HepG2 (cell line): ENCODE results near the gene HES7. TPM values are rescaled to one million over a fixed set of nuclear protein-coding genes. Genes with fewer than 3 reads are reported as not detected.

Experiments
- EED ChIP-seq: sonication (generic); formaldehyde crosslinking; IDR thresholded peaks from 2 replicates; pipeline ENCODE4 v1.5.0; 2020; ENCODE audit warnings: mild to moderate bottlenecking, missing genetic modification reagents
- HOXA5 ChIP-seq: sonication (generic); formaldehyde crosslinking; IDR thresholded peaks from 2 replicates; pipeline ENCODE4 v1.4.0; 2020; ENCODE audit warnings: missing genetic modification reagents
- HOXA7 ChIP-seq: sonication (generic); formaldehyde crosslinking; IDR thresholded peaks from 2 replicates; pipeline ENCODE4 v1.8.1; 2022; ENCODE audit warnings: mild to moderate bottlenecking, missing genetic modification reagents, moderate library complexity
- KLF12 ChIP-seq: sonication (generic); formaldehyde crosslinking; IDR thresholded peaks from 2 replicates; pipeline ENCODE4 v1.4.0; 2020; ENCODE audit warnings: missing genetic modification reagents, borderline replicate concordance
- NCOA2 ChIP-seq: sonication (generic); formaldehyde crosslinking; IDR thresholded peaks from 2 replicates; pipeline ENCODE4 v1.8.0; 2022; ENCODE audit warnings: inconsistent platforms
- NFIC ChIP-seq: IDR thresholded peaks from 2 replicates; pipeline ENCODE4 v1.6.1; 2012; ENCODE audit warnings: mild to moderate bottlenecking, low read length, inconsistent platforms
- STAT5B ChIP-seq: sonication (generic); formaldehyde crosslinking; IDR thresholded peaks from 2 replicates; pipeline ENCODE4 v1.4.0; 2020; ENCODE audit warnings: missing genetic modification reagents
- TP53 ChIP-seq: sonication (generic); formaldehyde crosslinking; conservative IDR thresholded peaks from 2 replicates; pipeline ENCODE4 v1.4.0; 2020; ENCODE audit warnings: missing genetic modification reagents
- ZNF20 ChIP-seq: sonication (generic); formaldehyde crosslinking; IDR thresholded peaks from 2 replicates; pipeline ENCODE4 v1.4.0; 2020; ENCODE audit warnings: mild to moderate bottlenecking, moderate library complexity, missing genetic modification reagents
- ZNF350 ChIP-seq: sonication (generic); formaldehyde crosslinking; IDR thresholded peaks from 2 replicates; pipeline ENCODE4 v1.4.0; 2020; ENCODE audit warnings: mild to moderate bottlenecking, low read depth, missing genetic modification reagents, borderline replicate concordance
- ZNF550 ChIP-seq: sonication (generic); formaldehyde crosslinking; IDR thresholded peaks from 2 replicates; pipeline ENCODE4 v1.4.0; 2020; ENCODE audit warnings: mild to moderate bottlenecking, missing genetic modification reagents, borderline replicate concordance
- polyA plus RNA-seq, 8 experiments: library from polyadenylated mRNA; depleted of rRNA in 3 of 8; stranded (reverse) in 7 of 8; unstranded in 1 of 8; fragments of >200 nt; fragmentation: Illumina TruSeq in 4 of 8; extraction: Trizol in 4 of 8; gene quantifications; 2 replicates each; pipeline versions ENCODE4 v1.2.1 to v1.2.3, GENCODE V29; 2011 to 2016; ENCODE audit warnings: low read depth in 4 of 8, missing spikeins in 1 of 8, mixed read lengths in 1 of 8; ENCODE audit not compliant: insufficient read depth in 1 of 8
- total RNA-seq, 5 experiments: library from RNA; depleted of rRNA; stranded (reverse); fragments of >200 nt; fragmentation: Illumina TruSeq; extraction: Trizol; gene quantifications; 2 replicates each; pipeline ENCODE4 v1.2.3, GENCODE V29; 2016; ENCODE audit warnings: low read depth in 1 of 5
- TF ChIP-seq, protein P1 (sequence below): sonication (generic); formaldehyde crosslinking; IDR thresholded peaks from 2 replicates; pipeline ENCODE4 v1.5.1; 2020; ENCODE audit warnings: mild to moderate bottlenecking, moderate library complexity, missing genetic modification reagents
- TF ChIP-seq, protein P2 (sequence below): sonication (generic); formaldehyde crosslinking; IDR thresholded peaks from 2 replicates; pipeline ENCODE4 v1.5.1; 2020; ENCODE audit warnings: mild to moderate bottlenecking, missing genetic modification reagents, moderate library complexity
- TF ChIP-seq, protein P3 (sequence below): sonication (generic); formaldehyde crosslinking; IDR thresholded peaks from 2 replicates; pipeline ENCODE4 v1.4.0; 2020; ENCODE audit warnings: mild to moderate bottlenecking, missing genetic modification reagents
- TF ChIP-seq, protein P4 (sequence below): IDR thresholded peaks from 2 replicates; pipeline ENCODE4 v1.6.1; 2016; ENCODE audit warnings: low read depth, missing genetic modification reagents, missing compliant biosample characterization
- TF ChIP-seq, protein P5 (sequence below): sonication (generic); formaldehyde crosslinking; conservative IDR thresholded peaks from 2 replicates; pipeline ENCODE4 v1.8.1; 2023; ENCODE audit warnings: missing genetic modification reagents

HES7 gene
- total and polyA plus RNA-seq, 2 of the 13 experiments (the other 11 are each of a cell fraction or from before 2014, with no cell fraction given) = not detected

DNA sequence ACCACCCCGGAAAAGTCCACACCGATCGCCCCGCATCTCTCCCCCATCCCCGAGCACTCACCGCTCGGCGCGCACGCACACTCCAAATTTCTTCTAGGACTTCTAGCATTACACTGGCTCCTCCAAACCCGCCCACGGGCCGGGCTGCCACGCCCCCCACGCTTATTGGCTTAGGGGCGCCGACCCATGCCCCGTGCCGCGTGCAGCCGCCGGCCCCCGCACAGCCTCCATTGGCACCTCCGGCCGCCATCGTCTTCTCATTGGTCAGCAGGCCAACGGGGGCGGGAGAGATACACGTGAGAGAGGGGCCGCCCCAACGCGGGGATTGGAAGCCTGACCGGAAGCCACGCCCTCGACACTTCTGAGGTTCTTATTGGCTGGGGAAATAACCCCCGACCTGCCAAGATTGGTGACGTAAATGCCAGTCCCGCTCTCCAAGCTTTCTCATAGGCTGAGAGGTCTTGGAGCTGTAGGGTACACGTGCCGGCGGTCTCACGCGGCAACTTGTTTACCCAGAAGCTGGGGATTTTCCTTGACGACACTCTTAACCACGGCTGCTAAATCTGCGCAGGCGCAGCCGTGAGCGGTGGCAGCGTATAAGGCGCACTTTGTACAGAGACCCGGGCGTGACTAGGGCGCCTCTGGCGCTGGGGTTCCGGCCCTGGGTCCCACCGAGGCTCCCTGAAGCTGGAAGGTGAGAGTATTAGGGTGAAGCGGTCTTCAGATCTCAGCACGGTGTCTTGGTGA is 32.5 kb upstream of the HES7 start (continued):
- TF ChIP-seq, protein P1, sequence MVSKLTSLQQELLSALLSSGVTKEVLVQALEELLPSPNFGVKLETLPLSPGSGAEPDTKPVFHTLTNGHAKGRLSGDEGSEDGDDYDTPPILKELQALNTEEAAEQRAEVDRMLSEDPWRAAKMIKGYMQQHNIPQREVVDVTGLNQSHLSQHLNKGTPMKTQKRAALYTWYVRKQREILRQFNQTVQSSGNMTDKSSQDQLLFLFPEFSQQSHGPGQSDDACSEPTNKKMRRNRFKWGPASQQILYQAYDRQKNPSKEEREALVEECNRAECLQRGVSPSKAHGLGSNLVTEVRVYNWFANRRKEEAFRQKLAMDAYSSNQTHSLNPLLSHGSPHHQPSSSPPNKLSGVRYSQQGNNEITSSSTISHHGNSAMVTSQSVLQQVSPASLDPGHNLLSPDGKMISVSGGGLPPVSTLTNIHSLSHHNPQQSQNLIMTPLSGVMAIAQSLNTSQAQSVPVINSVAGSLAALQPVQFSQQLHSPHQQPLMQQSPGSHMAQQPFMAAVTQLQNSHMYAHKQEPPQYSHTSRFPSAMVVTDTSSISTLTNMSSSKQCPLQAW (CRISPR knock-in tag) = peak; percentile 43; the same call in 1 of the 2 replicates
- TF ChIP-seq, protein P2, sequence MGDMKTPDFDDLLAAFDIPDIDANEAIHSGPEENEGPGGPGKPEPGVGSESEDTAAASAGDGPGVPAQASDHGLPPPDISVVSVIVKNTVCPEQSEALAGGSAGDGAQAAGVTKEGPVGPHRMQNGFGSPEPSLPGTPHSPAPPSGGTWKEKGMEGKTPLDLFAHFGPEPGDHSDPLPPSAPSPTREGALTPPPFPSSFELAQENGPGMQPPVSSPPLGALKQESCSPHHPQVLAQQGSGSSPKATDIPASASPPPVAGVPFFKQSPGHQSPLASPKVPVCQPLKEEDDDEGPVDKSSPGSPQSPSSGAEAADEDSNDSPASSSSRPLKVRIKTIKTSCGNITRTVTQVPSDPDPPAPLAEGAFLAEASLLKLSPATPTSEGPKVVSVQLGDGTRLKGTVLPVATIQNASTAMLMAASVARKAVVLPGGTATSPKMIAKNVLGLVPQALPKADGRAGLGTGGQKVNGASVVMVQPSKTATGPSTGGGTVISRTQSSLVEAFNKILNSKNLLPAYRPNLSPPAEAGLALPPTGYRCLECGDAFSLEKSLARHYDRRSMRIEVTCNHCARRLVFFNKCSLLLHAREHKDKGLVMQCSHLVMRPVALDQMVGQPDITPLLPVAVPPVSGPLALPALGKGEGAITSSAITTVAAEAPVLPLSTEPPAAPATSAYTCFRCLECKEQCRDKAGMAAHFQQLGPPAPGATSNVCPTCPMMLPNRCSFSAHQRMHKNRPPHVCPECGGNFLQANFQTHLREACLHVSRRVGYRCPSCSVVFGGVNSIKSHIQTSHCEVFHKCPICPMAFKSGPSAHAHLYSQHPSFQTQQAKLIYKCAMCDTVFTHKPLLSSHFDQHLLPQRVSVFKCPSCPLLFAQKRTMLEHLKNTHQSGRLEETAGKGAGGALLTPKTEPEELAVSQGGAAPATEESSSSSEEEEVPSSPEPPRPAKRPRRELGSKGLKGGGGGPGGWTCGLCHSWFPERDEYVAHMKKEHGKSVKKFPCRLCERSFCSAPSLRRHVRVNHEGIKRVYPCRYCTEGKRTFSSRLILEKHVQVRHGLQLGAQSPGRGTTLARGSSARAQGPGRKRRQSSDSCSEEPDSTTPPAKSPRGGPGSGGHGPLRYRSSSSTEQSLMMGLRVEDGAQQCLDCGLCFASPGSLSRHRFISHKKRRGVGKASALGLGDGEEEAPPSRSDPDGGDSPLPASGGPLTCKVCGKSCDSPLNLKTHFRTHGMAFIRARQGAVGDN (CRISPR knock-in tag) = peak; percentile 80
- peak; percentile 71; the same call in 1 of the 2 replicates for TF ChIP-seq ZNF350
- TF ChIP-seq, protein P3, sequence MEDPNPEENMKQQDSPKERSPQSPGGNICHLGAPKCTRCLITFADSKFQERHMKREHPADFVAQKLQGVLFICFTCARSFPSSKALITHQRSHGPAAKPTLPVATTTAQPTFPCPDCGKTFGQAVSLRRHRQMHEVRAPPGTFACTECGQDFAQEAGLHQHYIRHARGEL = no peak
- no peak; the same call in 1 of the 2 replicates for TF ChIP-seq HOXA5
- TF ChIP-seq, protein P4, sequence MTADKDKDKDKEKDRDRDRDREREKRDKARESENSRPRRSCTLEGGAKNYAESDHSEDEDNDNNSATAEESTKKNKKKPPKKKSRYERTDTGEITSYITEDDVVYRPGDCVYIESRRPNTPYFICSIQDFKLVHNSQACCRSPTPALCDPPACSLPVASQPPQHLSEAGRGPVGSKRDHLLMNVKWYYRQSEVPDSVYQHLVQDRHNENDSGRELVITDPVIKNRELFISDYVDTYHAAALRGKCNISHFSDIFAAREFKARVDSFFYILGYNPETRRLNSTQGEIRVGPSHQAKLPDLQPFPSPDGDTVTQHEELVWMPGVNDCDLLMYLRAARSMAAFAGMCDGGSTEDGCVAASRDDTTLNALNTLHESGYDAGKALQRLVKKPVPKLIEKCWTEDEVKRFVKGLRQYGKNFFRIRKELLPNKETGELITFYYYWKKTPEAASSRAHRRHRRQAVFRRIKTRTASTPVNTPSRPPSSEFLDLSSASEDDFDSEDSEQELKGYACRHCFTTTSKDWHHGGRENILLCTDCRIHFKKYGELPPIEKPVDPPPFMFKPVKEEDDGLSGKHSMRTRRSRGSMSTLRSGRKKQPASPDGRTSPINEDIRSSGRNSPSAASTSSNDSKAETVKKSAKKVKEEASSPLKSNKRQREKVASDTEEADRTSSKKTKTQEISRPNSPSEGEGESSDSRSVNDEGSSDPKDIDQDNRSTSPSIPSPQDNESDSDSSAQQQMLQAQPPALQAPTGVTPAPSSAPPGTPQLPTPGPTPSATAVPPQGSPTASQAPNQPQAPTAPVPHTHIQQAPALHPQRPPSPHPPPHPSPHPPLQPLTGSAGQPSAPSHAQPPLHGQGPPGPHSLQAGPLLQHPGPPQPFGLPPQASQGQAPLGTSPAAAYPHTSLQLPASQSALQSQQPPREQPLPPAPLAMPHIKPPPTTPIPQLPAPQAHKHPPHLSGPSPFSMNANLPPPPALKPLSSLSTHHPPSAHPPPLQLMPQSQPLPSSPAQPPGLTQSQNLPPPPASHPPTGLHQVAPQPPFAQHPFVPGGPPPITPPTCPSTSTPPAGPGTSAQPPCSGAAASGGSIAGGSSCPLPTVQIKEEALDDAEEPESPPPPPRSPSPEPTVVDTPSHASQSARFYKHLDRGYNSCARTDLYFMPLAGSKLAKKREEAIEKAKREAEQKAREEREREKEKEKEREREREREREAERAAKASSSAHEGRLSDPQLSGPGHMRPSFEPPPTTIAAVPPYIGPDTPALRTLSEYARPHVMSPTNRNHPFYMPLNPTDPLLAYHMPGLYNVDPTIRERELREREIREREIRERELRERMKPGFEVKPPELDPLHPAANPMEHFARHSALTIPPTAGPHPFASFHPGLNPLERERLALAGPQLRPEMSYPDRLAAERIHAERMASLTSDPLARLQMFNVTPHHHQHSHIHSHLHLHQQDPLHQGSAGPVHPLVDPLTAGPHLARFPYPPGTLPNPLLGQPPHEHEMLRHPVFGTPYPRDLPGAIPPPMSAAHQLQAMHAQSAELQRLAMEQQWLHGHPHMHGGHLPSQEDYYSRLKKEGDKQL = no peak
- peak; percentile 47; the same call in 1 of the 2 replicates for TF ChIP-seq NFIC
- 0 out of 2 replicates have a peak, but pooled peaks have one; percentile 28 for TF ChIP-seq KLF12
- no peak for TF ChIP-seq STAT5B
- no peak for TF ChIP-seq HOXA7
- no peak for TF ChIP-seq TP53 (CRISPR knock-in tag)
- TF ChIP-seq ZNF550 (CRISPR knock-in tag) = no peak
- TF ChIP-seq, protein P5, sequence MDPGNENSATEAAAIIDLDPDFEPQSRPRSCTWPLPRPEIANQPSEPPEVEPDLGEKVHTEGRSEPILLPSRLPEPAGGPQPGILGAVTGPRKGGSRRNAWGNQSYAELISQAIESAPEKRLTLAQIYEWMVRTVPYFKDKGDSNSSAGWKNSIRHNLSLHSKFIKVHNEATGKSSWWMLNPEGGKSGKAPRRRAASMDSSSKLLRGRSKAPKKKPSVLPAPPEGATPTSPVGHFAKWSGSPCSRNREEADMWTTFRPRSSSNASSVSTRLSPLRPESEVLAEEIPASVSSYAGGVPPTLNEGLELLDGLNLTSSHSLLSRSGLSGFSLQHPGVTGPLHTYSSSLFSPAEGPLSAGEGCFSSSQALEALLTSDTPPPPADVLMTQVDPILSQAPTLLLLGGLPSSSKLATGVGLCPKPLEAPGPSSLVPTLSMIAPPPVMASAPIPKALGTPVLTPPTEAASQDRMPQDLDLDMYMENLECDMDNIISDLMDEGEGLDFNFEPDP (CRISPR knock-in tag) = no peak
- peak; percentile 47; the same call in 1 of the 2 replicates for TF ChIP-seq NCOA2 (CRISPR knock-in tag)
- TF ChIP-seq EED (CRISPR knock-in tag) = no peak
- TF ChIP-seq ZNF20 (CRISPR knock-in tag) = no peak
